Activated CD4-positive, alpha-beta T cell treated with anti-CD3 and anti-CD28 coated beads for 36 hours (primary cell): ENCODE measurements around the gene CTDSPL. TPM values are rescaled to one million over a fixed set of nuclear protein-coding genes. Genes with fewer than 3 reads are reported as not detected.

Experiments used
- ATAC-seq: fragments of 200-7000 bp; cut with Tn5 transposase; one replicate; pipeline ENCODE4 v1.10.0; 2021; ENCODE audit warnings: mild to moderate bottlenecking, moderate library complexity
- CTCF ChIA-PET: fragments of 350-600 bp; sonication (Branson Sonifier 250); formaldehyde crosslinking; loops from one replicate; lab custom pipeline; 2021; ENCODE audit warnings: antibody characterized with exemption; lab: Charles Lee
- POLR2A ChIA-PET: fragments of 350-600 bp; sonication (Branson Sonifier 250); formaldehyde crosslinking; loops from one replicate; lab custom pipeline; 2021; ENCODE audit warnings: antibody characterized with exemption, inconsistent platforms; lab: Charles Lee
- DNase-seq: peaks from one replicate; pipeline ENCODE4 v3.0.0-alpha.2; 2020
- H3K27ac Mint-ChIP-seq: one replicate; pipeline ENCODE4 v1.8.0; 2021; ENCODE audit warnings: mixed read lengths
- H3K27me3 Mint-ChIP-seq: one replicate; pipeline ENCODE4 v1.8.0; 2021; ENCODE audit warnings: mixed read lengths
- H3K36me3 Mint-ChIP-seq: one replicate; pipeline ENCODE4 v1.8.0; 2021; ENCODE audit warnings: low read depth, mixed read lengths
- H3K4me1 Mint-ChIP-seq: one replicate; pipeline ENCODE4 v1.8.0; 2021; ENCODE audit warnings: mixed read lengths
- H3K4me3 Mint-ChIP-seq: one replicate; pipeline ENCODE4 v1.8.0; 2021; ENCODE audit warnings: mild to moderate bottlenecking, moderate library complexity, mixed read lengths
- H3K9me3 Mint-ChIP-seq: one replicate; pipeline ENCODE4 v1.8.0; 2021; ENCODE audit warnings: low read depth, mixed read lengths
- intact Hi-C, 2 experiments: fragments of 100-400 bp; cut with DNase I in 1 of 2; cut with micrococcal nuclease in 1 of 2; formaldehyde crosslinking; loops; one replicate each; pipeline versions ENCODE4 v1.14.2 to v1.15.1; 2022 to 2024; cut with DNase I, micrococcal nuclease
- total RNA-seq, 2 experiments: library from RNA; stranded (reverse); gene quantifications; one replicate each; pipeline ENCODE4 v1.2.3, GENCODE V29; 2021

The CTDSPL gene
- total RNA-seq, 2 experiments from 2014 or later, result 3.9 to 5.3 TPM

- Mint-ChIP-seq H3K4me1 (no peaks in the 10 kb centered on the region), H3K27ac (no peak overlapping the region), H3K27me3 (no peaks in the 10 kb centered on the region), H3K9me3 (peaks cover 2% of the 10 kb centered on the region), H3K4me3 (no peak overlapping the region), H3K36me3 (peaks cover 23% of the 10 kb centered on the region)
- ATAC-seq, result no peak
- DNase-seq, result no peak
- ChIA-PET CTCF (interaction anchor here (0.6 kb wide), 2 partner anchors 10 to 1641 kb away, joined by 3 to 4 read pairs; no protein-coding TSS in a partner anchor), POLR2A (no interaction called here)
- intact Hi-C loops, result no loop called here
Measured at GRCh38 chr3:38016847-38017444, 155.3 kb downstream of the CTDSPL start.

- ChIA-PET CTCF (interaction anchor here (0.6 to 1.1 kb wide), 4 partner anchors 21 to 1641 kb away, joined by 3 to 6 read pairs (median 3); no protein-coding TSS in a partner anchor), POLR2A (no interaction called here)
- Mint-ChIP-seq H3K27ac (no peak overlapping the region), H3K4me1 (no peaks in the 10 kb centered on the region), H3K9me3 (peaks cover 2% of the 10 kb centered on the region), H3K4me3 (no peak overlapping the region), H3K27me3 (no peaks in the 10 kb centered on the region), H3K36me3 (peaks cover 23% of the 10 kb centered on the region)
- ATAC-seq, result no peak
- no peak for DNase-seq
- intact Hi-C loops, result no loop called here
Measured at GRCh38 chr3:38017445-38018295, 156.0 kb downstream of the CTDSPL start.

- ChIA-PET POLR2A (no interaction called here), CTCF (interaction anchor here (0.6 to 2.2 kb wide), 3 partner anchors 21 to 723 kb away, joined by 3 to 9 read pairs (median 6); no protein-coding TSS in a partner anchor)
- Mint-ChIP-seq H3K4me1 (peaks cover 6% of the 10 kb centered on the region), H3K27me3 (no peaks in the 10 kb centered on the region), H3K36me3 (peaks cover 23% of the 10 kb centered on the region), H3K9me3 (peaks cover 2% of the 10 kb centered on the region), H3K27ac (no peak overlapping the region), H3K4me3 (no peak overlapping the region)
- DNase-seq (peak; percentile 2), ATAC-seq (no peak)
- intact Hi-C loops, result no loop called here
Measured at GRCh38 chr3:38018296-38019266, 156.9 kb downstream of the CTDSPL start.

GRCh38 chr3:38019658-38020341, 158.1 kb downstream of the CTDSPL start:
- Mint-ChIP-seq H3K4me1 (peaks cover 12% of the 10 kb centered on the region), H3K27ac (no peak overlapping the region), H3K4me3 (no peak overlapping the region), H3K36me3 (peaks cover 23% of the 10 kb centered on the region), H3K9me3 (peaks cover 2% of the 10 kb centered on the region), H3K27me3 (no peaks in the 10 kb centered on the region)
- ChIA-PET CTCF (interaction anchor here (0.9 to 2.2 kb wide), 4 partner anchors 16 to 24 kb away, joined by 3 to 9 read pairs (median 6); no protein-coding TSS in a partner anchor), POLR2A (no interaction called here)
- peak; percentile 2 for DNase-seq
- ATAC-seq, result no peak
- intact Hi-C loops, result no loop called here

GRCh38 chr3:38020342-38020726, 158.7 kb downstream of the CTDSPL start:
- peaks cover 13% of the 10 kb centered on the region for H3K4me1 Mint-ChIP-seq
- no peak for ATAC-seq
- H3K36me3 Mint-ChIP-seq, result peaks cover 20% of the 10 kb centered on the region
- DNase-seq, result peak; percentile 1
- intact Hi-C loops, result no loop called here
- ChIA-PET CTCF (interaction anchor here (1.6 to 2.2 kb wide), 3 partner anchors 17 to 25 kb away, joined by 3 to 9 read pairs (median 9); no protein-coding TSS in a partner anchor), POLR2A (no interaction called here)
- H3K27ac Mint-ChIP-seq, result no peak overlapping the region
- no peaks in the 10 kb centered on the region for H3K27me3 Mint-ChIP-seq
- H3K4me3 Mint-ChIP-seq, result no peak overlapping the region
- peaks cover 2% of the 10 kb centered on the region for H3K9me3 Mint-ChIP-seq

GRCh38 chr3:38021196-38021595, 159.5 kb downstream of the CTDSPL start:
- H3K9me3 Mint-ChIP-seq, result no peaks in the 10 kb centered on the region
- no peak overlapping the region for H3K4me3 Mint-ChIP-seq
- ChIA-PET POLR2A (no interaction called here), CTCF (interaction anchor here (1.6 to 2.2 kb wide), 3 partner anchors 18 to 26 kb away, joined by 3 to 9 read pairs (median 9); no protein-coding TSS in a partner anchor)
- peaks cover 13% of the 10 kb centered on the region for H3K36me3 Mint-ChIP-seq
- no peak for DNase-seq
- no peak for ATAC-seq
- intact Hi-C loops, result no loop called here
- no peak overlapping the region for H3K27ac Mint-ChIP-seq
- no peaks in the 10 kb centered on the region for H3K27me3 Mint-ChIP-seq
- H3K4me1 Mint-ChIP-seq, result peaks cover 19% of the 10 kb centered on the region

- no peak for DNase-seq
- Mint-ChIP-seq H3K36me3 (peaks cover 5% of the 10 kb centered on the region), H3K27me3 (no peaks in the 10 kb centered on the region), H3K4me1 (peaks cover 19% of the 10 kb centered on the region), H3K9me3 (no peaks in the 10 kb centered on the region), H3K27ac (no peak overlapping the region), H3K4me3 (no peak overlapping the region)
- ChIA-PET CTCF (interaction anchor here (0.5 to 0.7 kb wide), 3 partner anchors 25 to 46 kb away, joined by 3 read pairs; no protein-coding TSS in a partner anchor), POLR2A (interaction anchor here (1.3 kb wide), 1 partner anchor 24 kb away, joined by 3 read pairs; no protein-coding TSS in a partner anchor)
- ATAC-seq, result no peak
- intact Hi-C loops, result no loop called here
Measured at GRCh38 chr3:38022301-38022700, 160.6 kb downstream of the CTDSPL start.

GRCh38 chr3:38022896-38023709, 161.4 kb downstream of the CTDSPL start:
- Mint-ChIP-seq H3K36me3 (peaks cover 3% of the 10 kb centered on the region), H3K9me3 (no peaks in the 10 kb centered on the region), H3K4me1 (peaks cover 19% of the 10 kb centered on the region), H3K27me3 (no peaks in the 10 kb centered on the region), H3K27ac (no peak overlapping the region), H3K4me3 (peak overlapping the region; percentile 89)
- DNase-seq, result no peak
- CTCF ChIA-PET, result interaction anchor here (0.5 kb wide), 1 partner anchor 47 kb away, joined by 3 read pairs; no protein-coding TSS in a partner anchor
- intact Hi-C loops, result no loop called here
- ATAC-seq, result no peak
- POLR2A ChIA-PET, result interaction anchor here (0.6 to 1.3 kb wide), 2 partner anchors 25 to 142 kb away, joined by 3 read pairs; no protein-coding TSS in a partner anchor

GRCh38 chr3:38026856-38027255, 165.2 kb downstream of the CTDSPL start:
- ATAC-seq (no peak), DNase-seq (no peak)
- Mint-ChIP-seq H3K27me3 (peaks cover 5% of the 10 kb centered on the region), H3K4me1 (peaks cover 32% of the 10 kb centered on the region), H3K4me3 (no peak overlapping the region), H3K36me3 (no peaks in the 10 kb centered on the region), H3K9me3 (no peaks in the 10 kb centered on the region), H3K27ac (no peak overlapping the region)
- intact Hi-C loops, result no loop called here
- CTCF ChIA-PET, result interaction anchor here (0.6 kb wide), 1 partner anchor 10 kb away, joined by 4 read pairs; no protein-coding TSS in a partner anchor
- POLR2A ChIA-PET, result no interaction called here
